ENCODE data around the gene TSPAN32.
A peak's percentile ranks its signal among the peaks of the same experiment; 100 is the strongest.

DNA sequence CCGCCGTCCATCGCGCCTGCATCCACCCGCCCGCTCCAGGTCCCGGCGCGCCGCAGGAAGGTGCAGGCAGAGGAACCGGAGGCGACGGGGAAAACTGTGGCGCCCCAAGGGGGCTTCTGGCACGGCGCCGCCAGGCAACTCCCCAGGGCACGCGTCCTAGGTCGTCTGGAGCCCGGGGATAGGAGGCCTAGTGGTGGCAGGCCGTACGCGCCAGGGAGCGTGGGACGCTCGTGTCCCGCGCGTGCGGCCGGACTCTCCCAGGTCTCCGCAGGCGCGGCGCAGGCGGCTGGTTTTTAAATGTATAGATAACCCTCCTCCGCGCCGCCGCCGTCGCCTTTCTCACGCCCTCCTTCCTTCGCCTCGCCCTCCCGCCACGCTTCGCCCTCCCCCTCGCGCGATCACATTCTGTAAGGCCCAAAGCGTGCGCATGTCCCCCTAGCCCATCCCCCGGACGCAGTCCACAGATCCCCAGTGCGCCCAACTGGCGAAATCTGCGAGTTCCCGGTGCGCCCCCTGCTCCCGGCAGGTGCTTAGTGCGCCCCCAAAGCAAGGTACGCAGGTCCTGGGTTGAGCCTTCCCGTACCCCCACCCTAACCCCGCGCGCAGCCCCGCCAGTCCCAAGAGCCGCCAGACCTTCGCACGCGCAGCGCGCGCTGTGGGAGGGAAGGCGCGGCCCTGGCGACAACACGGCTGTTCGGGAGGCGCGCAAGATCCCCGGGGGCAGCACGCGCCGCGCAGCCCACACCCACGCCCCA, 31.3 kb upstream of the TSPAN32 start, which contains the start of gene ASCL2:
- TF ChIP-seq, protein P1, sequence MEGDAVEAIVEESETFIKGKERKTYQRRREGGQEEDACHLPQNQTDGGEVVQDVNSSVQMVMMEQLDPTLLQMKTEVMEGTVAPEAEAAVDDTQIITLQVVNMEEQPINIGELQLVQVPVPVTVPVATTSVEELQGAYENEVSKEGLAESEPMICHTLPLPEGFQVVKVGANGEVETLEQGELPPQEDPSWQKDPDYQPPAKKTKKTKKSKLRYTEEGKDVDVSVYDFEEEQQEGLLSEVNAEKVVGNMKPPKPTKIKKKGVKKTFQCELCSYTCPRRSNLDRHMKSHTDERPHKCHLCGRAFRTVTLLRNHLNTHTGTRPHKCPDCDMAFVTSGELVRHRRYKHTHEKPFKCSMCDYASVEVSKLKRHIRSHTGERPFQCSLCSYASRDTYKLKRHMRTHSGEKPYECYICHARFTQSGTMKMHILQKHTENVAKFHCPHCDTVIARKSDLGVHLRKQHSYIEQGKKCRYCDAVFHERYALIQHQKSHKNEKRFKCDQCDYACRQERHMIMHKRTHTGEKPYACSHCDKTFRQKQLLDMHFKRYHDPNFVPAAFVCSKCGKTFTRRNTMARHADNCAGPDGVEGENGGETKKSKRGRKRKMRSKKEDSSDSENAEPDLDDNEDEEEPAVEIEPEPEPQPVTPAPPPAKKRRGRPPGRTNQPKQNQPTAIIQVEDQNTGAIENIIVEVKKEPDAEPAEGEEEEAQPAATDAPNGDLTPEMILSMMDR (conservative IDR thresholded peaks at IDR 0.05; ENCODE audit: low read depth, low read length) = no peak
- TF ChIP-seq EZH2 (IDR thresholded peaks at IDR 0.05; ENCODE audit: borderline replicate concordance, low read depth, low read length, poor library complexity, severe bottlenecking) = peak; percentile 54

All from A673 (cell line).